Sigmoid colon (tissue), 7 donors: ENCODE measurements around the gene OR52L1. TPM values are rescaled to one million over a fixed set of nuclear protein-coding genes. Genes with fewer than 3 reads are reported as not detected.

Source experiments
- DNase-seq: peaks from one replicate; pipeline ENCODE4 v3.0.0-alpha.2; 2019
- H3K27ac ChIP-seq, 4 donors: fragments of 200-600 bp; sonication (generic); one replicate each; pipeline ENCODE4 v1.5.1; 2016 to 2019; ENCODE audit warnings: mild to moderate bottlenecking in 1 of 4
- H3K27me3 ChIP-seq, 3 donors: fragments of 200-600 bp; sonication (generic); one replicate each; pipeline ENCODE4 v1.5.1; 2019; ENCODE audit warnings: mild to moderate bottlenecking in 1 of 3
- H3K36me3 ChIP-seq, 4 donors: fragments of 200-600 bp; sonication (generic); one replicate each; pipeline ENCODE4 v1.5.1; 2016 to 2019
- H3K4me1 ChIP-seq, 4 donors: fragments of 200-600 bp; sonication (generic); one replicate each; pipeline ENCODE4 v1.5.1; 2017 to 2019
- H3K4me3 ChIP-seq, 4 donors: fragments of 200-600 bp; sonication (generic); one replicate each; pipeline ENCODE4 v1.5.1; 2017 to 2019; ENCODE audit warnings: mild to moderate bottlenecking in 2 of 4, moderate library complexity in 1 of 4
- H3K9me3 ChIP-seq, 4 donors: fragments of 200-600 bp in 3 of 4; sonication (generic) in 3 of 4; one replicate each; pipeline versions ENCODE4 v1.5.1 to v1.6.1; 2013 to 2019
- CTCF ChIP-seq, 4 experiments: fragments of 450-650 bp in 3 of 4; fragments of 200-600 bp in 1 of 4; IDR thresholded peaks; one replicate each; pipeline ENCODE4 v1.5.1; 2016 to 2019; ENCODE audit warnings: antibody characterized with exemption in 4 of 4, mild to moderate bottlenecking in 3 of 4, moderate library complexity in 2 of 4
- EP300 ChIP-seq, 4 donors: sonication (generic); formaldehyde crosslinking; IDR thresholded peaks; one replicate each; pipeline ENCODE4 v1.6.1; 2017; ENCODE audit warnings: antibody characterized with exemption in 4 of 4
- POLR2A ChIP-seq, 2 donors: fragments of 450-650 bp; IDR thresholded peaks; one replicate each; pipeline ENCODE4 v1.6.1; 2016; ENCODE audit warnings: antibody characterized with exemption in 2 of 2, mild to moderate bottlenecking in 2 of 2, moderate library complexity in 2 of 2
- POLR2AphosphoS5 ChIP-seq, 4 donors: sonication (generic); formaldehyde crosslinking; IDR thresholded peaks; one replicate each; pipeline ENCODE4 v1.6.1; 2017; ENCODE audit warnings: antibody characterized with exemption in 4 of 4
- WGBS, 2 donors: extraction: QIAGEN DNeasy Blood & Tissue Kit; methylation state at CpG; one replicate each; pipeline ENCODE4 v1.1.7; 2013; 5-methylcytosine and 5-hydroxymethylcytosine counted together
- intact Hi-C: fragments of 100-400 bp; cut with DNase I; formaldehyde crosslinking; loops from one replicate; pipeline ENCODE4 v1.15.1; 2023
- polyA plus RNA-seq, 3 donors: library from polyadenylated mRNA; stranded (reverse); fragments of 200-250 nt; gene quantifications; one replicate each; pipeline ENCODE4 v1.2.3, GENCODE V29; 2013
- small RNA-seq, 3 donors: library from RNA; depleted of rRNA; stranded (forward); fragments of <200 nt; gene quantifications; one replicate each; pipeline ENCODE3, GENCODE V24; 2016
- total RNA-seq, 4 donors: library from RNA; depleted of rRNA; stranded (reverse); fragments of >200 nt; gene quantifications; one replicate each; pipeline ENCODE4 v1.1.0, GENCODE V29; 2016
- donor health status: healthy with polysubstance abuse.
- donor health status: Bipolar disorder and iron deficiency.
- donor health status: healthy.

OR52L1 gene
- total and polyA plus RNA-seq, 7 donors: not detected

- no peaks in the 10 kb centered on the region for H3K36me3 ChIP-seq
- H3K27ac ChIP-seq: no peak overlapping the region
- no peak for DNase-seq
- 89 to 95% methylated on average over 39 of the region's 39 CpGs for WGBS, 2 donors
- H3K4me3 ChIP-seq: no peak overlapping the region
- no peak for TF ChIP-seq EP300 (IDR thresholded peaks at IDR 0.05)
- TF ChIP-seq POLR2AphosphoS5 (IDR thresholded peaks at IDR 0.05): no peak
- TF ChIP-seq CTCF (IDR thresholded peaks at IDR 0.05): no peak
- TF ChIP-seq POLR2A (IDR thresholded peaks at IDR 0.05): no peak
- no peaks in the 10 kb centered on the region for H3K4me1 ChIP-seq
- H3K27me3 ChIP-seq: no peaks in the 10 kb centered on the region
- no peaks in the 10 kb centered on the region for H3K9me3 ChIP-seq
- intact Hi-C loops: no loop called here
These were observed 48.8 kb downstream of the OR52L1 start for GRCh38 chr11:5937868-5938602.

Small RNAs within 50 kb of the gene (small RNA-seq; reads per million reads assigned to genes)
- gene RNA5SP329: 0 to 0.44 (median 0) reads per million in 3 donors

Other genes with a start within 250 kb of the OR52L1 start
- gene OR52N4, start 232.7 kb downstream of the OR52L1 start, total RNA-seq: 1 to 10 TPM in 1 of 4 donors, not detected in 3; 1.8 TPM
- gene OR52N4, start 232.7 kb downstream of the OR52L1 start, polyA plus RNA-seq: under 1 TPM in 1 of 3 donors, not detected in 2; 0.60 TPM
- not detected for gene OR52N5, start 203.6 kb downstream of the OR52L1 start, total RNA-seq
- gene OR52N5, start 203.6 kb downstream of the OR52L1 start, polyA plus RNA-seq: not detected
- gene OR52N1, start 195.7 kb downstream of the OR52L1 start, total RNA-seq: not detected
- not detected for gene OR52N1, start 195.7 kb downstream of the OR52L1 start, polyA plus RNA-seq
- gene OR52N2, start 178.1 kb downstream of the OR52L1 start, total RNA-seq: not detected
- under 1 TPM in 1 of 3 donors, not detected in 2; 0.10 TPM for gene OR52N2, start 178.1 kb downstream of the OR52L1 start, polyA plus RNA-seq
- not detected for gene OR52E6, start 145.1 kb downstream of the OR52L1 start, total RNA-seq
- not detected for gene OR52E6, start 145.1 kb downstream of the OR52L1 start, polyA plus RNA-seq
- not detected for gene OR52E8, start 129.3 kb downstream of the OR52L1 start, total RNA-seq
- not detected for gene OR52E8, start 129.3 kb downstream of the OR52L1 start, polyA plus RNA-seq
- not detected for gene OR52E4, start 106.4 kb downstream of the OR52L1 start, total RNA-seq
- gene OR52E4, start 106.4 kb downstream of the OR52L1 start, polyA plus RNA-seq: not detected
- gene OR52E5, start 93.8 kb downstream of the OR52L1 start, total RNA-seq: not detected
- not detected for gene OR52E5, start 93.8 kb downstream of the OR52L1 start, polyA plus RNA-seq
- not detected for gene OR56A3, start 44.7 kb downstream of the OR52L1 start, total RNA-seq
- not detected for gene OR56A3, start 44.7 kb downstream of the OR52L1 start, polyA plus RNA-seq
- not detected for gene OR56A5, start 18.5 kb downstream of the OR52L1 start, total RNA-seq
- not detected for gene OR56A5, start 18.5 kb downstream of the OR52L1 start, polyA plus RNA-seq
- not detected for gene OR56A4, start 20.0 kb upstream of the OR52L1 start, total RNA-seq
- not detected for gene OR56A4, start 20.0 kb upstream of the OR52L1 start, polyA plus RNA-seq
- gene OR56A1, start 43.8 kb upstream of the OR52L1 start, total RNA-seq: under 1 TPM in 1 of 4 donors, not detected in 3; under 0.01 TPM
- gene OR56A1, start 43.8 kb upstream of the OR52L1 start, polyA plus RNA-seq: not detected
- not detected for gene OR56B4, start 120.7 kb upstream of the OR52L1 start, total RNA-seq
- gene OR56B4, start 120.7 kb upstream of the OR52L1 start, polyA plus RNA-seq: not detected
- gene OR52B2, start 183.3 kb upstream of the OR52L1 start, total RNA-seq: not detected
- not detected for gene OR52B2, start 183.3 kb upstream of the OR52L1 start, polyA plus RNA-seq
- gene OR52W1, start 212.2 kb upstream of the OR52L1 start, total RNA-seq: not detected
- not detected for gene OR52W1, start 212.2 kb upstream of the OR52L1 start, polyA plus RNA-seq
- gene C11orf42, start 218.6 kb upstream of the OR52L1 start, total RNA-seq: not detected
- gene C11orf42, start 218.6 kb upstream of the OR52L1 start, polyA plus RNA-seq: not detected
- gene FHIP1B, start 247.7 kb upstream of the OR52L1 start, total RNA-seq: 10 to 100 TPM; 21.6 to 66.0 (median 36.6) TPM
- gene FHIP1B, start 247.7 kb upstream of the OR52L1 start, polyA plus RNA-seq: 10 to 100 TPM; 43.5 to 89.0 (median 49.2) TPM